NCI-H82 treated with DMSO at 0.1 percent for 48 hours (cell line): Measurements from ENCODE around the gene MTNR1B.

Experiments used
- DNase-seq: peaks from one replicate; lab custom pipeline; 2025; ENCODE audit not compliant: unreplicated experiment; lab: John Stamatoyannopoulos, UW

Gene MTNR1B

GRCh38 chr11:92969634-92970347, at the start of gene MTNR1B:
TSS of gene MTNR1B (plus strand) at chr11:92969651. CDS start at chr11:92969726, 75 bp downstream.
- no peak for DNase-seq

GRCh38 chr11:92920331-92920730, 49.1 kb upstream of the MTNR1B start:
- DNase-seq: peak; percentile 90

- DNase-seq: no peak
Observed at GRCh38 chr11:92922731-92923130, 46.7 kb upstream of the MTNR1B start.

GRCh38 chr11:92929246-92929645, 40.2 kb upstream of the MTNR1B start:
- DNase-seq: no peak

- DNase-seq: no peak
Observed at GRCh38 chr11:92929653-92930052, 39.8 kb upstream of the MTNR1B start.

GRCh38 chr11:92931746-92932422, 37.6 kb upstream of the MTNR1B start:
- peak; percentile 57 for DNase-seq

GRCh38 chr11:92939305-92939704, 30.1 kb upstream of the MTNR1B start:
- no peak for DNase-seq

GRCh38 chr11:92941676-92942571, 27.5 kb upstream of the MTNR1B start:
- no peak for DNase-seq

- no peak for DNase-seq
Observed at GRCh38 chr11:92946707-92947106, 22.7 kb upstream of the MTNR1B start.

GRCh38 chr11:92948116-92948515, 21.3 kb upstream of the MTNR1B start:
- no peak for DNase-seq

- no peak for DNase-seq
Observed at GRCh38 chr11:92954003-92954402, 15.4 kb upstream of the MTNR1B start.

- no peak for DNase-seq
Observed at GRCh38 chr11:92955860-92956259, 13.6 kb upstream of the MTNR1B start.

- DNase-seq: no peak
Observed at GRCh38 chr11:92960886-92961285, 8.6 kb upstream of the MTNR1B start.

GRCh38 chr11:92962446-92962845, 7.0 kb upstream of the MTNR1B start:
- no peak for DNase-seq

- no peak for DNase-seq
Observed at GRCh38 chr11:92964471-92964870, 5.0 kb upstream of the MTNR1B start.

- DNase-seq: no peak
Observed at GRCh38 chr11:92965196-92965595, 4.3 kb upstream of the MTNR1B start.

GRCh38 chr11:92967178-92967577, 2.3 kb upstream of the MTNR1B start:
- no peak for DNase-seq

GRCh38 chr11:92967867-92968266, 1.6 kb upstream of the MTNR1B start:
- DNase-seq: no peak

- DNase-seq: no peak
Observed at GRCh38 chr11:92969293-92969633, 188 bp upstream of the MTNR1B start.

- no peak for DNase-seq
Observed at GRCh38 chr11:92972248-92972647, 2.8 kb downstream of the MTNR1B start.

GRCh38 chr11:92975285-92975684, 5.8 kb downstream of the MTNR1B start:
- no peak for DNase-seq

- DNase-seq: no peak
Observed at GRCh38 chr11:92976681-92977080, 7.2 kb downstream of the MTNR1B start.
